ENCODE results near the gene KRT12.
"Not testable (repeated sequence)": the region's sequence is repeated elsewhere in the genome, so short reads cannot be mapped to it uniquely, and the experiment has no call there.

Gene KRT12

DNA sequence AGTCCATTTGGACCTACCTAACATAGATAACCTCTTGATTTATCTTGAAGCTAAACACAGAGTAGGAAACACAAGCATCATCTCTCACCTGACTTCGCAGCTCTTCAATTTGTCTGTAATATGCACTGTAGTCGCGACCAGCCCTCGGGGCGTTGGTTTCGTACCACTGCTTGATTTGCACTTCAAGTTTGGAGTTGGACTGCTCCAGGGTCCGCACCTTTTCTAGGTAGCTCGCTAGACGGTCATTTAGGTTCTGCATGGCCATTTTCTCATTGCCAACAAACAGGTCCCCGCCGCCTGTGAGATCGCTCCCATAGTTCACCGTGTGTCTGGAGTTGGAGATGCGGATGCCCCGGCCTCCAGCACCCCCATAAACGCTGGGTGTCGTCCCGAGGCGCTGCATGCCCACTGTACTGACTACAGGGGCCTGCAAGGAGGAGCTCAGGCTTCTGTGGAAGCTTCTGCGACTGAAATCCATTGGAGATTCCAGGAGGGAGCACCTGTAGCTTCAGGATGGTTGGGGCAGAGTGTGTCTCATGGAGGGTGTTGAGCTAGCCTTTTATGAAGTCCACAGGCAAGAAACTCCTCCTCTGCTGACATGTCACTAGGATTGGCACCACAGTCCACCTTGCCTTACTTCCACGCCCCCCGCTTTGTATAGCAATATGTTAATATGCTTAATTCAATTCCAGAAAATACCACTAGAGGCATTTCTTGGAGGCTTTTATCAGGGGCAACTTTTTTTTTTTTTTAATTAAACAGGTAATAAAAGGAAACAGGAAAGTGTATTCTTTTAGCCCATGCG is 17.9 kb upstream of the KRT12 start, which contains the start of gene KRT20:
TSS of gene KRT20 (minus strand) at position 535 of the 805 bp plus-strand sequence. CDS start at position 478, 57 bp downstream.
- DNase-seq (ENCODE audit: low read depth, low spot score), result no peak
- no peak within 1 kb of the TSS for H3K27ac ChIP-seq

- H3K27ac ChIP-seq, result no peak overlapping the region
- no peak for DNase-seq (ENCODE audit: low read depth, low spot score)
These were observed 16.8 kb upstream of the KRT12 start for GRCh38 chr17:40883626-40884334.

DNA sequence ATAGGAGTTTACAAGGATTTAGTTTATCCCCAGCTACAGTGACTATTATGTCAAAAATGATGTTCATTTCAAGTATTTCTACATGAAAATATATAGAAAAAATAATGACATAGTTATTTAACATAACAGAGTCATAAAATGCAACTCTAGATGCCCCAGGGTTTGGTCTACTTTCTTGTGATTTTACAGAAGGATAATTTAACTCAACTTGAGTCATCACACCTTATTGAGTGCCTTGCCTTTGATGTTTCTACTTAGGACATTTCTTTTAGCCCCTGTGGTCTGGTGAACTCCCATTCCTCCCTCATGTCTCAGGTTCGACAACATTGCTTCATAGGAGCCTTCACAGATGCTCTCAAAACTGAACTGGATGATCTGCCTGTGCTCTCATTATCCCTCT is 16.0 kb upstream of the KRT12 start:
- DNase-seq (ENCODE audit: low read depth, low spot score), result no peak
- H3K27ac ChIP-seq, result no peak overlapping the region

DNA sequence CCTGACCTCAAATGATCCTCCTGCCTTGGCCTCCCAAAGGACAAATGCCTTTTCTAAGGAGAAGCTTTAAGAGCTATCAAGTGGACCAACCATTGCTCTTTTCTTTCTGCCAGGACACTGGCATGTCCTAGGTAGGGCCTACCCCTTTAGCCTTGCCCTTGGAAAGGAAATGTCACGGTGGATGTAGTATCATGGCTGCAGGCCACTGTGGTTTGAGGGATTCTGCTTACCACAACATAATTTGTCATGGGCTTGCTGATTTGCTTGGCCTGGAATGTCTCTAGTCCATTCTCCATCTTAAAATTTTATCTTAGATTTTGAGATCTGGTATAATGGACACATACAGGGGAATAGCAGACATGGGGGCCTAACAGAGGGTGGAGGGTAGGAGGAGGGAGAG is 12.0 kb upstream of the KRT12 start:
- no peak overlapping the region for H3K27ac ChIP-seq
- DNase-seq (ENCODE audit: low read depth, low spot score), result no peak

GRCh38 chr17:40878044-40878443 is 11.0 kb upstream of the KRT12 start:
- DNase-seq (ENCODE audit: low read depth, low spot score), result no peak

GRCh38 chr17:40873801-40874200 is 6.8 kb upstream of the KRT12 start:
- no peak for DNase-seq (ENCODE audit: low read depth, low spot score)
- H3K27ac ChIP-seq, result no peak overlapping the region

More at GRCh38 chr17:40878044-40878443, 11.0 kb upstream of the KRT12 start:
- no peak overlapping the region for H3K27ac ChIP-seq

DNA sequence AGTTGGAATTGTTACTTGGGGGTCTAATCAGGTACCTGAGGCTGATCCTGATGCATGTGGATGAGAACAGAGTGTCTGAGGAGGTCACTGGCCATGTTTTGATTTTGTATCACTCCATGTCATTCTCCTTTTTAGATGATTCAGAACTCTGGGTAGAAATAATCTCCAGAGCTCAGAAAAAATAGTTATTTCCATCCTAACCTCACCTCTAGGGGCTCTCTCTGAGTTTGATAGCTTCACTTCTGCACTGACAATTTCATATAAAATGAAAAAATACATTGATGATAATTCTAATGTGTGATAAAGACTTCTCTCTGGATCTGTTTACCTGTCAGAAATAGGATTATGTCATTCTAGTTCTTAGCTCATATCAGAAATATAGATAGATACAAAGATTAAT is 6.2 kb upstream of the KRT12 start:
- H3K27ac ChIP-seq, result no peak overlapping the region
- DNase-seq (ENCODE audit: low read depth, low spot score), result no peak

DNA sequence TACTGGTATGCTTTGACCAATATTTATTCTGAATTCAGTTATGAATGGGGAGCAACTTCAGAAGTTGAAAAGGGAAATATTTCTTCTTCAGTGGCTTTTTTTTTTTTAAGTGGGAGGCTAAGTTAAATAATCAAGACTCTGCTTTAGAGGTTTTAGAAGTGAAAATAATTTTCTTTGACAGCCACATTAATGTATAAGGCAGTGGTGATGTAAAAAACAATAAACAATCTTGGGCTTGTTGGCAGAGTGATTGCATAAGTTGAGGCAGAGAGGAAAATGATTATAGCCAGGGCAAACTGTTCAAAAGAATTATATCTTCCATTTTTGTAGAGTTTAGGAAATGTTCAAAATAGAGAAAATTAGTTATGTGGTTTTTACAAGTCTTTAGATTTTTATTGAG is 5.4 kb upstream of the KRT12 start:
- DNase-seq (ENCODE audit: low read depth, low spot score), result no peak
- no peak overlapping the region for H3K27ac ChIP-seq

GRCh38 chr17:40871316-40871715 is 4.3 kb upstream of the KRT12 start:
- no peak overlapping the region for H3K27ac ChIP-seq
- DNase-seq (ENCODE audit: low read depth, low spot score), result no peak

DNA sequence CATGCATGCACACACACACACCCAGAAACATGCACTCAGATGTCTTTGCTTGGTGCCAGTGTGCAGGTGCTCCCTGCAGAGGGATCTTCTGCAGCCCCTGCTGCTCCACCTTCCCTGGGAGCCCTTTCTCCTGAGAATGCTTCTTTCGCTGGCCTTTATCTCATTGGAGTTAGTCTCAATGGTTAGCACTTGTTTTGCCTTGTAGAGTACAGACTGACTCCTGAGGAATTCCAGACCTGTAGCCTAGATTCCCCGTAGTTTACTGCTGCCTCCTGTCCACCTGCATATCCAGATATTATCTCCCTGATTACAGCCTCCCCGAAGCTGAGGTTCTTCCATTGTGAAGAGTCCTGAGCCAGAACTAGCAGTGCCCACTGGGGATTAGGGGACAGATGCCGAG is 3.1 kb upstream of the KRT12 start:
- no peak for DNase-seq (ENCODE audit: low read depth, low spot score)
- H3K27ac ChIP-seq, result no peak overlapping the region

- no peak for DNase-seq (ENCODE audit: low read depth, low spot score)
- H3K27ac ChIP-seq, result no peak overlapping the region
These were observed 2.2 kb downstream of the KRT12 start for GRCh38 chr17:40864661-40865390.

GRCh38 chr17:40862985-40863733 is 3.9 kb downstream of the KRT12 start:
- no peak for DNase-seq (ENCODE audit: low read depth, low spot score)
- no peak overlapping the region for H3K27ac ChIP-seq

- H3K27ac ChIP-seq, result no peak overlapping the region
- DNase-seq (ENCODE audit: low read depth, low spot score), result no peak
These were observed 7.5 kb downstream of the KRT12 start for GRCh38 chr17:40859536-40859935.

DNA sequence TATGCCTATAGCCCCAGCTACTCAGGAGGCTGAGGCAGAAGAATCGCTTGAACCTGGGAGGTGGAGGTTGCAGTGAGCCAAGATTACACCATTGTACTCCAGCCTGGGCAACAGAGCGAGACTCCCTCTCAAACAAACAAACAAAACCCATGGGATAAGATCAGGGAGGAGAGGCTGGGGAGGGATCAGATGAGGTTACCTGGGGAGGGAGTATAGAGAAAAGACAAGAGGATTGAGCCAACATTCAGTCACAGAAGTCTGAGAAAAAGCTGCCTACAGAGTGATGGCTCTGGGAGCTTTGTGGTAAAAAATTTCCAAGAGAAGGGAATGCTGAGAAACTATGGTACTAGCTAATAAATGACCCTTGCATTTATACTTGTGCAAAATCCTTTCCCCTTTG is 8.4 kb downstream of the KRT12 start:
- DNase-seq (ENCODE audit: low read depth, low spot score), result not testable (repeated sequence)

GRCh38 chr17:40857535-40857934 is 9.5 kb downstream of the KRT12 start:
- no peak for DNase-seq (ENCODE audit: low read depth, low spot score)
- H3K27ac ChIP-seq, result no peak overlapping the region

More for the DNA sequence above, 8.4 kb downstream of the KRT12 start:
- H3K27ac ChIP-seq, result not testable (repeated sequence)

DNA sequence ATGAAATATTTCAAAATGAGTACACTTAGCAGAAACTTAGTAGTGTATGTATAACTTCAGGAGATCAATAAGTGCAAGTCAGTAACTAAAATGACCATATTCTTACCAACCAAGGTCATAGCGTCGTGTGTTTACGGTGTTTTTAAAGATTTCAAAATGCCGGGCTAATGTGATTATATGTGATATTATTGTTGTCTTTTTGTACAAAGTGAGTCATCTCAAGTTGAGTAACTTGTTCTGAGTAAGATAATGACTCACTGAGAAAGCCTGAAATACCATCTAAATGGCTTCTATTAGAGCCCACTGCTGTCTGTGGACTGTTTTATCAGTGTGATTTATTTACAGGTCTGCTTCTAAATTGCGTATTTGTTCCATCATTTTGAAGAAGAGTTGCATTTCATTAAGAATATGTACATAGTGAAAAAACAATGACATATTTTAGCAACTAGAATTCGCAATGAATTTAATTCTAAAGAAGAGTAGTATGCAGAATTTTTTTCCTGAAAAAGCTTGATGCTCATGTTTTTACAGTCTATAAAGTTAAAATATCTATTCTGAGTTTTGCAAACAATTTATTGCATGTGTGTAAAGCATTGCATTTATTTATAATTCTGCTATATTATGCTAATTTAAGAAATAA is 12.7 kb downstream of the KRT12 start:
- peak; percentile 52 for DNase-seq (ENCODE audit: low read depth, low spot score)
- no peak overlapping the region for H3K27ac ChIP-seq

DNA sequence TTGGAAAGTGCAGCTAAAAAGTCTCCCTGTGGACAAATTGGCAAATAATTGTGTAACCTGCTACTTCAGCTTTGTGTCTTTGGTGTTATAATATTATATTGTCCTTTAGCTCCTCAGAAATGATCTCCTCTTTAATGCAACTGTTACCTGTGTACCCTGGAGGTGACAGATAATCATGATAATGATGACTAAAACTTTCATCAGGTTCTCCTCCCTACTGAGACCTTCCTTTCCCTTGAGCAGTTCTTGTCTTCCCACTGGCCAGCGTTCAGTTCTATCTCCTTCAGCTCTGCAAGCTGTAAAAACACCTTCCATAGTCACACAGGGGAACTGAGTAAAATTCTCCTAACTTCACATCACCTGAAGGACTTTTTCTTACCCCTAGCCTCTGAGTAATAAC is 14.7 kb downstream of the KRT12 start:
- peak overlapping the region; percentile 15 for H3K27ac ChIP-seq
- no peak for DNase-seq (ENCODE audit: low read depth, low spot score)

DNA sequence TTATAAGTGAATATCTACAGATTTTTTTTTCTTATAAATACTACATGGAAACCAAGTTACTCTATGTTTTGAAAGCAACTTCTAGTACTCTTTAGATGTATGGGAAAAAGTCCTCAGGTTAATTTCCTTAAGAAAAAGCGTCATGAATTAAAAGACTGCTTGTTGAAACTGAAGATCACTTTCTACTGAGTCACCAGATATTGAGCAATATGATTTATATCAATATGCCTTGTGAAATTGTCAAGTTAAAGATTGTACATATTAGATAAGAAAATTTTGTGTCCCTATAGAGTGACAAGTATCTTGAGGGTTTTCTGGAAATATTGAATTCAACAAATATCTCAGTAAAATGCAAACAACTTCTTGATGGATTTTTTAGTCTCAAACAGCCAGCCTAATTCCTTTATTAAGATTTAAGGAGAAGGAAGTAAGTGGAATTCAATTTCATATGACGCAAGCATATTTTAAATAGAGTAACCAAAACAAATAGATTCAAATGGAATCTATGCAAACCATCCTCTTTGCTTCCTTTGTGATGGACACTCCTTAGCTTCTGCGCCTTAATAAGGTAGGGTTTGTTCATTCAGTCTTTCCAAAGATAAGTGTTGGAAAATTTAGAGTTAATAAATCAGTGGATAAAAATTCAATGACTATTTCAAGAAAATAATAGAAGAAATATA is 16.6 kb downstream of the KRT12 start:
- DNase-seq (ENCODE audit: low read depth, low spot score), result no peak
- H3K27ac ChIP-seq, result peak overlapping the region; percentile 8

- H3K27ac ChIP-seq, result peak overlapping the region; percentile 8
- no peak for DNase-seq (ENCODE audit: low read depth, low spot score)
These were observed 17.3 kb downstream of the KRT12 start for GRCh38 chr17:40849723-40850122.
